ENCODE results near the gene USP30. TPM values are rescaled to one million over a fixed set of nuclear protein-coding genes. Genes with fewer than 3 reads are reported as not detected.

Gene USP30
- total and polyA plus RNA-seq, 9 of the 15 experiments (the other 6 are each of a cell fraction or from before 2014, with no cell fraction given): 1.4 to 15.2 (median 7.0) TPM

DNA sequence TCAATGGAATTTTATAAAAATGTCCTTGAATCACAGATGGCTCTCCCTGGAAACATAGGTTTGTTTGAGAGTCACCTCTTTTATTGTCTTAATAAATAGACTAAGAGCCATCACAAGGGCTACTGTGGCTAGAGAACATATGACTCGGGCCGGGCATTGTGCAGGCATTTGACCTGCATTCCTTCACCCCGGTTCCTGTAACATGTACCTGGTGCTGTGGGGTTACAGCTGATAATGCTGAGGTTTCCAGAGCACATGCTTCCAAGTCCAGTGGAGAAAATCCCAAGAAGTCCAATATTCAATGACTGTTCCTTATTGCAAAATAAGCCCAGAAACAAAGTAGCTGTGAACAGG, 63.0 kb downstream of the USP30 start (continued):
- TF ChIP-seq, protein P1, sequence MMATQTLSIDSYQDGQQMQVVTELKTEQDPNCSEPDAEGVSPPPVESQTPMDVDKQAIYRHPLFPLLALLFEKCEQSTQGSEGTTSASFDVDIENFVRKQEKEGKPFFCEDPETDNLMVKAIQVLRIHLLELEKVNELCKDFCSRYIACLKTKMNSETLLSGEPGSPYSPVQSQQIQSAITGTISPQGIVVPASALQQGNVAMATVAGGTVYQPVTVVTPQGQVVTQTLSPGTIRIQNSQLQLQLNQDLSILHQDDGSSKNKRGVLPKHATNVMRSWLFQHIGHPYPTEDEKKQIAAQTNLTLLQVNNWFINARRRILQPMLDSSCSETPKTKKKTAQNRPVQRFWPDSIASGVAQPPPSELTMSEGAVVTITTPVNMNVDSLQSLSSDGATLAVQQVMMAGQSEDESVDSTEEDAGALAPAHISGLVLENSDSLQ (IDR thresholded peaks at IDR 0.05): no peak
- TF ChIP-seq XRCC4 (IDR thresholded peaks at IDR 0.05; ENCODE audit: extremely low read depth, insufficient read depth, insufficient read length) (no peak), ZNF561 (CRISPR knock-in tag; conservative IDR thresholded peaks at IDR 0.05) (no peak), MTA3 (IDR thresholded peaks at IDR 0.05; ENCODE audit: borderline replicate concordance) (no peak), NFXL1 (CRISPR knock-in tag; IDR thresholded peaks at IDR 0.05) (no peak), CHD2 (IDR thresholded peaks at IDR 0.05; ENCODE audit: low read depth, low read length) (no peak), ZNF644 (tag; IDR thresholded peaks at IDR 0.05; ENCODE audit: low read depth) (no peak), SRF (CRISPR knock-in tag; IDR thresholded peaks at IDR 0.05) (no peak), THAP12 (CRISPR knock-in tag; IDR thresholded peaks at IDR 0.05) (no peak), PRPF4 (IDR thresholded peaks at IDR 0.05; ENCODE audit: insufficient read depth, low read depth, low read length, poor library complexity, severe bottlenecking) (no peak)
- TF ChIP-seq, protein P2, sequence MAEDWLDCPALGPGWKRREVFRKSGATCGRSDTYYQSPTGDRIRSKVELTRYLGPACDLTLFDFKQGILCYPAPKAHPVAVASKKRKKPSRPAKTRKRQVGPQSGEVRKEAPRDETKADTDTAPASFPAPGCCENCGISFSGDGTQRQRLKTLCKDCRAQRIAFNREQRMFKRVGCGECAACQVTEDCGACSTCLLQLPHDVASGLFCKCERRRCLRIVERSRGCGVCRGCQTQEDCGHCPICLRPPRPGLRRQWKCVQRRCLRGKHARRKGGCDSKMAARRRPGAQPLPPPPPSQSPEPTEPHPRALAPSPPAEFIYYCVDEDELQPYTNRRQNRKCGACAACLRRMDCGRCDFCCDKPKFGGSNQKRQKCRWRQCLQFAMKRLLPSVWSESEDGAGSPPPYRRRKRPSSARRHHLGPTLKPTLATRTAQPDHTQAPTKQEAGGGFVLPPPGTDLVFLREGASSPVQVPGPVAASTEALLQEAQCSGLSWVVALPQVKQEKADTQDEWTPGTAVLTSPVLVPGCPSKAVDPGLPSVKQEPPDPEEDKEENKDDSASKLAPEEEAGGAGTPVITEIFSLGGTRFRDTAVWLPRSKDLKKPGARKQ (CRISPR knock-in tag; IDR thresholded peaks at IDR 0.05): no peak

All from K562 (cell line).